Ishikawa (cell line): ENCODE measurements around the gene COL4A2.

Experiments used
- CEBPB ChIP-seq: IDR thresholded peaks from 2 replicates; pipeline ENCODE4 v1.6.1; 2012
- CREB1 ChIP-seq: IDR thresholded peaks from 2 replicates; pipeline ENCODE4 v1.6.1; 2012; ENCODE audit warnings: low read depth
- EP300 ChIP-seq: IDR thresholded peaks from 2 replicates; pipeline ENCODE4 v1.6.1; 2012; ENCODE audit warnings: borderline replicate concordance
- FOXM1 ChIP-seq: IDR thresholded peaks from 2 replicates; pipeline ENCODE4 v1.6.1; 2012; ENCODE audit warnings: low read depth, borderline replicate concordance
- NFIC ChIP-seq: IDR thresholded peaks from 2 replicates; pipeline ENCODE4 v1.6.1; 2012
- TAF1 ChIP-seq: IDR thresholded peaks from 2 replicates; pipeline ENCODE4 v1.6.1; 2012; ENCODE audit warnings: low read depth, mild to moderate bottlenecking
- TEAD4 ChIP-seq: IDR thresholded peaks from 2 replicates; pipeline ENCODE4 v1.6.1; 2012
- YY1 ChIP-seq: IDR thresholded peaks from 2 replicates; pipeline ENCODE4 v1.6.1; 2012; ENCODE audit warnings: low read depth
- TF ChIP-seq, protein P1 (sequence below): IDR thresholded peaks from 2 replicates; pipeline ENCODE4 v1.6.1; 2012; ENCODE audit warnings: low read depth, mild to moderate bottlenecking
- TF ChIP-seq, protein P2 (sequence below): IDR thresholded peaks from 2 replicates; pipeline ENCODE4 v1.6.1; 2012

DNA sequence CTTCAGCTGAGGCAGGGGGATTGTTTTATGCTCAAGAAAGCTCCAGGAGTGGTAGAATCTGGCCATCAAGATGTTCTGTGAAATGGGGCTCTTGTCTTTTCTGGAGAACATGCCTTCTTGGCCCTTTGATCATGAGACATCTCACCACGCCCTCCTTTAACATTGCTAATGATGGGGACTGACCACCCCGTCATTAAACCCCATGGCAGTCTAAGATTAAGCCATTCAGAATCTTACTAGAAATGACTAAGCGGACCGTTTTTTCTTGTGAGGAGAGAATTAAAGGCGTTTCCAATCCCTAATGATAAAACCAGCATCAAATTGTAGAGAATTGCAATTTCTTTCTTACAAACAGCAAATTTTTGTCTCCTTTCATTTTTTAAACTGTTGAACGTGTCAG lies 89.4 kb downstream of the COL4A2 start:
- TF ChIP-seq, protein P1, sequence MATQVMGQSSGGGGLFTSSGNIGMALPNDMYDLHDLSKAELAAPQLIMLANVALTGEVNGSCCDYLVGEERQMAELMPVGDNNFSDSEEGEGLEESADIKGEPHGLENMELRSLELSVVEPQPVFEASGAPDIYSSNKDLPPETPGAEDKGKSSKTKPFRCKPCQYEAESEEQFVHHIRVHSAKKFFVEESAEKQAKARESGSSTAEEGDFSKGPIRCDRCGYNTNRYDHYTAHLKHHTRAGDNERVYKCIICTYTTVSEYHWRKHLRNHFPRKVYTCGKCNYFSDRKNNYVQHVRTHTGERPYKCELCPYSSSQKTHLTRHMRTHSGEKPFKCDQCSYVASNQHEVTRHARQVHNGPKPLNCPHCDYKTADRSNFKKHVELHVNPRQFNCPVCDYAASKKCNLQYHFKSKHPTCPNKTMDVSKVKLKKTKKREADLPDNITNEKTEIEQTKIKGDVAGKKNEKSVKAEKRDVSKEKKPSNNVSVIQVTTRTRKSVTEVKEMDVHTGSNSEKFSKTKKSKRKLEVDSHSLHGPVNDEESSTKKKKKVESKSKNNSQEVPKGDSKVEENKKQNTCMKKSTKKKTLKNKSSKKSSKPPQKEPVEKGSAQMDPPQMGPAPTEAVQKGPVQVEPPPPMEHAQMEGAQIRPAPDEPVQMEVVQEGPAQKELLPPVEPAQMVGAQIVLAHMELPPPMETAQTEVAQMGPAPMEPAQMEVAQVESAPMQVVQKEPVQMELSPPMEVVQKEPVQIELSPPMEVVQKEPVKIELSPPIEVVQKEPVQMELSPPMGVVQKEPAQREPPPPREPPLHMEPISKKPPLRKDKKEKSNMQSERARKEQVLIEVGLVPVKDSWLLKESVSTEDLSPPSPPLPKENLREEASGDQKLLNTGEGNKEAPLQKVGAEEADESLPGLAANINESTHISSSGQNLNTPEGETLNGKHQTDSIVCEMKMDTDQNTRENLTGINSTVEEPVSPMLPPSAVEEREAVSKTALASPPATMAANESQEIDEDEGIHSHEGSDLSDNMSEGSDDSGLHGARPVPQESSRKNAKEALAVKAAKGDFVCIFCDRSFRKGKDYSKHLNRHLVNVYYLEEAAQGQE: no peak
- TF ChIP-seq YY1 (no peak), TEAD4 (no peak), NFIC (no peak), TAF1 (no peak), CREB1 (no peak), CEBPB (no peak), EP300 (no peak), FOXM1 (no peak)
- TF ChIP-seq, protein P2, sequence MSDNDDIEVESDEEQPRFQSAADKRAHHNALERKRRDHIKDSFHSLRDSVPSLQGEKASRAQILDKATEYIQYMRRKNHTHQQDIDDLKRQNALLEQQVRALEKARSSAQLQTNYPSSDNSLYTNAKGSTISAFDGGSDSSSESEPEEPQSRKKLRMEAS: no peak
